ENCODE measurements around the gene HUNK. TPM values are rescaled to one million over a fixed set of nuclear protein-coding genes. Genes with fewer than 3 reads are reported as not detected.

The HUNK gene
- total and polyA plus RNA-seq, 2 experiments from 2014 or later, result 1.6 to 5.1 TPM

DNA sequence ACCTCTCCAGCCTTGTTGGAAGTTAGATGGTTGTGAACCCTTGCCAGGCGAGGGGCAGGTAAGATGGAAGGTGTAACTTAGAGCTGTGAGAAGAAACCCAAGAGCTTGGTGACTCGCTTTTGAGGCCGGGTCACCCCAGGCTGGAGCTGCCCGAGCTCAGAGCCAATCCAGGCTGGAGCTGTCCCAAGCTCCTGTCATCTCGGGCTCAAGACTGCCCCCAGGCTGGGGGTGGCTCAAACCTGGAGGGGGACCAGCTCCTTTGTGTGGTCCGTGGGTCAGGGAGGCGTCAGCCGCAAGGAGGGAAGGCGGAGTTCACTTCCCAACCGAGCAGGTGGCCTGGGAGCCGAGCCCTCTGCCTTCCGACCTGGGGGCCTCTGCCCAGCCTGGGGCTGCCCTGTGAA, 2.0 kb downstream of the HUNK start:
- peaks cover 47% of the 10 kb centered on the region for H3K4me1 ChIP-seq (ENCODE audit: insufficient read depth)
- Mint-ChIP-seq H3K27ac (no peak overlapping the region), H3K4me3 (peak overlapping the region; percentile 86), H3K4me1 (peaks cover 33% of the 10 kb centered on the region), H3K9me3 (peaks cover 7% of the 10 kb centered on the region), H3K36me3 (ENCODE audit: low read depth) (peaks cover 11% of the 10 kb centered on the region), H3K27me3 (ENCODE audit: insufficient read depth, low read depth, poor library complexity) (peaks cover 37% of the 10 kb centered on the region)
- H3F3A ChIP-seq (replicated peaks; ENCODE audit: low read depth), result peaks cover 4% of the 10 kb centered on the region; the same call in 1 of the 2 replicates
- H2AFZ ChIP-seq, result peak overlapping the region; percentile 83; the same call in 1 of the 2 replicates
- peaks cover 35% of the 10 kb centered on the region for H3K79me2 ChIP-seq (replicated peaks; ENCODE audit: insufficient read depth)
- no peaks in the 10 kb centered on the region for H3K36me3 ChIP-seq (ENCODE audit: insufficient read depth)
- H3K27ac ChIP-seq (ENCODE audit: low read depth), result no peak overlapping the region; the same call in 1 of the 2 replicates
- H3K4me3 ChIP-seq, result peak overlapping the region; percentile 85
- peaks cover 42% of the 10 kb centered on the region for H3K27me3 ChIP-seq (ENCODE audit: insufficient read depth)
- TF ChIP-seq JUNB (IDR thresholded peaks at IDR 0.05; ENCODE audit: unreplicated experiment) (no peak), EZH2phosphoT487 (IDR thresholded peaks at IDR 0.05; ENCODE audit: unreplicated experiment) (no peak), STAT1 (IDR thresholded peaks at IDR 0.05; ENCODE audit: unreplicated experiment) (no peak), EZH2 (IDR thresholded peaks at IDR 0.05; ENCODE audit: low read depth, unreplicated experiment) (no peak), NANOG (IDR thresholded peaks at IDR 0.05; ENCODE audit: borderline replicate concordance) (no peak)
- TF ChIP-seq, protein P1, sequence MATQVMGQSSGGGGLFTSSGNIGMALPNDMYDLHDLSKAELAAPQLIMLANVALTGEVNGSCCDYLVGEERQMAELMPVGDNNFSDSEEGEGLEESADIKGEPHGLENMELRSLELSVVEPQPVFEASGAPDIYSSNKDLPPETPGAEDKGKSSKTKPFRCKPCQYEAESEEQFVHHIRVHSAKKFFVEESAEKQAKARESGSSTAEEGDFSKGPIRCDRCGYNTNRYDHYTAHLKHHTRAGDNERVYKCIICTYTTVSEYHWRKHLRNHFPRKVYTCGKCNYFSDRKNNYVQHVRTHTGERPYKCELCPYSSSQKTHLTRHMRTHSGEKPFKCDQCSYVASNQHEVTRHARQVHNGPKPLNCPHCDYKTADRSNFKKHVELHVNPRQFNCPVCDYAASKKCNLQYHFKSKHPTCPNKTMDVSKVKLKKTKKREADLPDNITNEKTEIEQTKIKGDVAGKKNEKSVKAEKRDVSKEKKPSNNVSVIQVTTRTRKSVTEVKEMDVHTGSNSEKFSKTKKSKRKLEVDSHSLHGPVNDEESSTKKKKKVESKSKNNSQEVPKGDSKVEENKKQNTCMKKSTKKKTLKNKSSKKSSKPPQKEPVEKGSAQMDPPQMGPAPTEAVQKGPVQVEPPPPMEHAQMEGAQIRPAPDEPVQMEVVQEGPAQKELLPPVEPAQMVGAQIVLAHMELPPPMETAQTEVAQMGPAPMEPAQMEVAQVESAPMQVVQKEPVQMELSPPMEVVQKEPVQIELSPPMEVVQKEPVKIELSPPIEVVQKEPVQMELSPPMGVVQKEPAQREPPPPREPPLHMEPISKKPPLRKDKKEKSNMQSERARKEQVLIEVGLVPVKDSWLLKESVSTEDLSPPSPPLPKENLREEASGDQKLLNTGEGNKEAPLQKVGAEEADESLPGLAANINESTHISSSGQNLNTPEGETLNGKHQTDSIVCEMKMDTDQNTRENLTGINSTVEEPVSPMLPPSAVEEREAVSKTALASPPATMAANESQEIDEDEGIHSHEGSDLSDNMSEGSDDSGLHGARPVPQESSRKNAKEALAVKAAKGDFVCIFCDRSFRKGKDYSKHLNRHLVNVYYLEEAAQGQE (IDR thresholded peaks at IDR 0.05; ENCODE audit: unreplicated experiment), result no peak
- TF ChIP-seq, protein P2, sequence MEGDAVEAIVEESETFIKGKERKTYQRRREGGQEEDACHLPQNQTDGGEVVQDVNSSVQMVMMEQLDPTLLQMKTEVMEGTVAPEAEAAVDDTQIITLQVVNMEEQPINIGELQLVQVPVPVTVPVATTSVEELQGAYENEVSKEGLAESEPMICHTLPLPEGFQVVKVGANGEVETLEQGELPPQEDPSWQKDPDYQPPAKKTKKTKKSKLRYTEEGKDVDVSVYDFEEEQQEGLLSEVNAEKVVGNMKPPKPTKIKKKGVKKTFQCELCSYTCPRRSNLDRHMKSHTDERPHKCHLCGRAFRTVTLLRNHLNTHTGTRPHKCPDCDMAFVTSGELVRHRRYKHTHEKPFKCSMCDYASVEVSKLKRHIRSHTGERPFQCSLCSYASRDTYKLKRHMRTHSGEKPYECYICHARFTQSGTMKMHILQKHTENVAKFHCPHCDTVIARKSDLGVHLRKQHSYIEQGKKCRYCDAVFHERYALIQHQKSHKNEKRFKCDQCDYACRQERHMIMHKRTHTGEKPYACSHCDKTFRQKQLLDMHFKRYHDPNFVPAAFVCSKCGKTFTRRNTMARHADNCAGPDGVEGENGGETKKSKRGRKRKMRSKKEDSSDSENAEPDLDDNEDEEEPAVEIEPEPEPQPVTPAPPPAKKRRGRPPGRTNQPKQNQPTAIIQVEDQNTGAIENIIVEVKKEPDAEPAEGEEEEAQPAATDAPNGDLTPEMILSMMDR (conservative IDR thresholded peaks at IDR 0.05; ENCODE audit: low read depth in 2 of 2), result peak in 1 of 2 experiments; percentile 22; a peak in 1 of 4 replicates
- TF ChIP-seq, protein P3, sequence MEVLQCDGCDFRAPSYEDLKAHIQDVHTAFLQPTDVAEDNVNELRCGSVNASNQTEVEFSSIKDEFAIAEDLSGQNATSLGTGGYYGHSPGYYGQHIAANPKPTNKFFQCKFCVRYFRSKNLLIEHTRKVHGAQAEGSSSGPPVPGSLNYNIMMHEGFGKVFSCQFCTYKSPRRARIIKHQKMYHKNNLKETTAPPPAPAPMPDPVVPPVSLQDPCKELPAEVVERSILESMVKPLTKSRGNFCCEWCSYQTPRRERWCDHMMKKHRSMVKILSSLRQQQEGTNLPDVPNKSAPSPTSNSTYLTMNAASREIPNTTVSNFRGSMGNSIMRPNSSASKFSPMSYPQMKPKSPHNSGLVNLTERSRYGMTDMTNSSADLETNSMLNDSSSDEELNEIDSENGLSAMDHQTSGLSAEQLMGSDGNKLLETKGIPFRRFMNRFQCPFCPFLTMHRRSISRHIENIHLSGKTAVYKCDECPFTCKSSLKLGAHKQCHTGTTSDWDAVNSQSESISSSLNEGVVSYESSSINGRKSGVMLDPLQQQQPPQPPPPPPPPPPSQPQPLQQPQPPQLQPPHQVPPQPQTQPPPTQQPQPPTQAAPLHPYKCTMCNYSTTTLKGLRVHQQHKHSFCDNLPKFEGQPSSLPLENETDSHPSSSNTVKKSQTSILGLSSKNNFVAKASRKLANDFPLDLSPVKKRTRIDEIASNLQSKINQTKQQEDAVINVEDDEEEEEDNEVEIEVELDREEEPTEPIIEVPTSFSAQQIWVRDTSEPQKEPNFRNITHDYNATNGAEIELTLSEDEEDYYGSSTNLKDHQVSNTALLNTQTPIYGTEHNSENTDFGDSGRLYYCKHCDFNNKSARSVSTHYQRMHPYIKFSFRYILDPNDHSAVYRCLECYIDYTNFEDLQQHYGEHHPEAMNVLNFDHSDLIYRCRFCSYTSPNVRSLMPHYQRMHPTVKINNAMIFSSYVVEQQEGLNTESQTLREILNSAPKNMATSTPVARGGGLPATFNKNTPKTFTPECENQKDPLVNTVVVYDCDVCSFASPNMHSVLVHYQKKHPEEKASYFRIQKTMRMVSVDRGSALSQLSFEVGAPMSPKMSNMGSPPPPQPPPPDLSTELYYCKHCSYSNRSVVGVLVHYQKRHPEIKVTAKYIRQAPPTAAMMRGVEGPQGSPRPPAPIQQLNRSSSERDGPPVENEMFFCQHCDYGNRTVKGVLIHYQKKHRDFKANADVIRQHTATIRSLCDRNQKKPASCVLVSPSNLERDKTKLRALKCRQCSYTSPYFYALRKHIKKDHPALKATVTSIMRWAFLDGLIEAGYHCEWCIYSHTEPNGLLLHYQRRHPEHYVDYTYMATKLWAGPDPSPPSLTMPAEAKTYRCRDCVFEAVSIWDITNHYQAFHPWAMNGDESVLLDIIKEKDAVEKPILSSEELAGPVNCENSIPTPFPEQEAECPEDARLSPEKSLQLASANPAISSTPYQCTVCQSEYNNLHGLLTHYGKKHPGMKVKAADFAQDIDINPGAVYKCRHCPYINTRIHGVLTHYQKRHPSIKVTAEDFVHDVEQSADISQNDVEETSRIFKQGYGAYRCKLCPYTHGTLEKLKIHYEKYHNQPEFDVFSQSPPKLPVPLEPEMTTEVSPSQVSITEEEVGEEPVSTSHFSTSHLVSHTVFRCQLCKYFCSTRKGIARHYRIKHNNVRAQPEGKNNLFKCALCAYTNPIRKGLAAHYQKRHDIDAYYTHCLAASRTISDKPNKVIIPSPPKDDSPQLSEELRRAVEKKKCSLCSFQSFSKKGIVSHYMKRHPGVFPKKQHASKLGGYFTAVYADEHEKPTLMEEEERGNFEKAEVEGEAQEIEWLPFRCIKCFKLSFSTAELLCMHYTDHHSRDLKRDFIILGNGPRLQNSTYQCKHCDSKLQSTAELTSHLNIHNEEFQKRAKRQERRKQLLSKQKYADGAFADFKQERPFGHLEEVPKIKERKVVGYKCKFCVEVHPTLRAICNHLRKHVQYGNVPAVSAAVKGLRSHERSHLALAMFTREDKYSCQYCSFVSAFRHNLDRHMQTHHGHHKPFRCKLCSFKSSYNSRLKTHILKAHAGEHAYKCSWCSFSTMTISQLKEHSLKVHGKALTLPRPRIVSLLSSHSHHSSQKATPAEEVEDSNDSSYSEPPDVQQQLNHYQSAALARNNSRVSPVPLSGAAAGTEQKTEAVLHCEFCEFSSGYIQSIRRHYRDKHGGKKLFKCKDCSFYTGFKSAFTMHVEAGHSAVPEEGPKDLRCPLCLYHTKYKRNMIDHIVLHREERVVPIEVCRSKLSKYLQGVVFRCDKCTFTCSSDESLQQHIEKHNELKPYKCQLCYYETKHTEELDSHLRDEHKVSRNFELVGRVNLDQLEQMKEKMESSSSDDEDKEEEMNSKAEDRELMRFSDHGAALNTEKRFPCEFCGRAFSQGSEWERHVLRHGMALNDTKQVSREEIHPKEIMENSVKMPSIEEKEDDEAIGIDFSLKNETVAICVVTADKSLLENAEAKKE (CRISPR knock-in tag; IDR thresholded peaks at IDR 0.05), result no peak
- no peaks in the 10 kb centered on the region for H3K9me2 ChIP-seq (ENCODE audit: insufficient read depth)
- peaks cover 3% of the 10 kb centered on the region; the same call in 1 of the 2 replicates for H4K20me1 ChIP-seq (replicated peaks; ENCODE audit: insufficient read depth)
- peak overlapping the region; percentile 92 for H3K4me2 ChIP-seq
- ATAC-seq, result peak; percentile 10
- DNase-seq (ENCODE audit: low spot score), result peak; percentile 55
